H1 (cell line): ENCODE results near the gene TIMM23. TPM values are rescaled to one million over a fixed set of nuclear protein-coding genes. Genes with fewer than 3 reads are reported as not detected.

Experiments
- CTCF ChIA-PET: fragments of 300-600 bp; sonication (Branson Sonifier 250); formaldehyde crosslinking; loops from one replicate; lab custom pipeline; 2021; ENCODE audit not compliant: partially characterized antibody; lab: Charles Lee
- POLR2A ChIA-PET: fragments of 300-600 bp; sonication (Branson Sonifier 250); formaldehyde crosslinking; loops from one replicate; lab custom pipeline; 2021; ENCODE audit warnings: inconsistent platforms; ENCODE audit not compliant: partially characterized antibody; lab: Charles Lee
- DNase-seq, 2 experiments: peaks; one replicate each; pipeline versions ENCODE4 v3.0.0 to v3.0.0-alpha.2; 2010 to 2022; ENCODE audit warnings: low spot score in 2 of 2, low read depth in 1 of 2, mixed read lengths in 1 of 2
- FAIRE-seq: peaks from 2 replicates; lab custom pipeline; 2011; peaks lifted over from hg19 to GRCh38; lab: Jason Lieb, UNC
- H2AFZ ChIP-seq: 2 replicates; pipeline ENCODE4 v1.8.1; 2012; ENCODE audit warnings: low read length, inconsistent platforms
- H2AK5ac ChIP-seq: 2 replicates; pipeline ENCODE4 v1.6.1; 2013; ENCODE audit warnings: low read depth, low read length
- H2BK120ac ChIP-seq: replicated peaks from 2 replicates; pipeline ENCODE3; 2013; ENCODE audit warnings: low read depth, low read length, inconsistent platforms
- H2BK12ac ChIP-seq: 2 replicates; pipeline ENCODE4 v1.6.1; 2013; ENCODE audit warnings: low read depth, low read length
- H2BK15ac ChIP-seq: 2 replicates; pipeline ENCODE4 v1.6.1; 2013; ENCODE audit warnings: low read length
- H2BK20ac ChIP-seq: 2 replicates; pipeline ENCODE4 v1.6.1; 2013; ENCODE audit warnings: low read length
- H2BK5ac ChIP-seq: 2 replicates; pipeline ENCODE4 v1.6.1; 2013; ENCODE audit warnings: low read depth, low read length
- H3K14ac ChIP-seq: 2 replicates; pipeline ENCODE4 v1.6.1; 2013; ENCODE audit warnings: inconsistent platforms; ENCODE audit not compliant: insufficient read length
- H3K18ac ChIP-seq: 2 replicates; pipeline ENCODE4 v1.6.1; 2013; ENCODE audit warnings: low read length; ENCODE audit errors: extremely low read depth
- H3K23ac ChIP-seq: 2 replicates; pipeline ENCODE4 v1.6.1; 2013; ENCODE audit warnings: inconsistent platforms; ENCODE audit not compliant: insufficient read length
- H3K23me2 ChIP-seq: 2 replicates; pipeline ENCODE4 v1.6.1; 2013; ENCODE audit warnings: low read depth, low read length
- H3K27ac ChIP-seq: 2 replicates; pipeline ENCODE4 v1.6.1; 2011; ENCODE audit warnings: low read depth, low read length, inconsistent platforms
- H3K27me3 ChIP-seq, 4 experiments: replicated peaks in 1 of 4; 1 replicate in 1 of 4; 2 replicates in 3 of 4; pipeline versions ENCODE4 v1.6.1 to v1.8.1; 2011 to 2013; ENCODE audit warnings: low read length in 3 of 4, mild to moderate bottlenecking in 3 of 4, inconsistent platforms in 2 of 4, mixed read lengths in 2 of 4, moderate library complexity in 1 of 4; ENCODE audit not compliant: control insufficient read depth in 3 of 4, insufficient read depth in 3 of 4; ENCODE audit errors: extremely low read depth in 1 of 4
- H3K36me3 ChIP-seq, 4 experiments: 2 replicates each; pipeline versions ENCODE4 v1.6.1 to v1.8.1; 2011 to 2013; ENCODE audit warnings: mild to moderate bottlenecking in 4 of 4, low read length in 3 of 4, moderate library complexity in 2 of 4, control low read depth in 1 of 4, inconsistent platforms in 1 of 4; ENCODE audit not compliant: insufficient read depth in 4 of 4, control insufficient read depth in 2 of 4
- H3K4ac ChIP-seq: replicated peaks from 2 replicates; pipeline ENCODE3; 2013; ENCODE audit warnings: low read length, low read depth, mixed read lengths, inconsistent platforms; ENCODE audit not compliant: insufficient read length
- H3K4me1 ChIP-seq, 4 experiments: replicated peaks in 1 of 4; 1 replicate in 1 of 4; 2 replicates in 3 of 4; pipeline versions ENCODE4 v1.6.1 to v1.8.1; 2011 to 2013; ENCODE audit warnings: low read length in 3 of 4, inconsistent platforms in 2 of 4, mixed read lengths in 1 of 4; ENCODE audit not compliant: insufficient read depth in 4 of 4, control insufficient read depth in 3 of 4
- H3K4me2 ChIP-seq, 2 experiments: 2 replicates each; pipeline versions ENCODE4 v1.6.1 to v1.8.1; 2011 to 2013; ENCODE audit warnings: low read depth in 2 of 2, low read length in 2 of 2, control low read depth in 1 of 2, inconsistent platforms in 1 of 2, mild to moderate bottlenecking in 1 of 2; ENCODE audit not compliant: insufficient read depth in 1 of 2
- H3K4me3 ChIP-seq, 4 experiments: fragments of 200-600, 300-600 bp in 1 of 4; sonication (generic), shearing (Covaris generic), sonication (Bioruptor Twin) in 1 of 4; 2 replicates each; pipeline versions ENCODE4 v1.5.1 to v1.8.1; 2011 to 2016; ENCODE audit warnings: low read length in 4 of 4, low read depth in 3 of 4, control low read depth in 2 of 4, inconsistent platforms in 2 of 4, mild to moderate bottlenecking in 2 of 4, mixed read lengths in 1 of 4, moderate library complexity in 1 of 4; ENCODE audit not compliant: insufficient read depth in 2 of 4; ENCODE audit errors: extremely low read depth in 1 of 4
- H3K56ac ChIP-seq: replicated peaks from 2 replicates; pipeline ENCODE3; 2013; ENCODE audit warnings: low read depth, mild to moderate bottlenecking, mixed read lengths, low read length, inconsistent platforms; ENCODE audit not compliant: insufficient read length
- H3K79me1 ChIP-seq: 2 replicates; pipeline ENCODE4 v1.6.1; 2013; ENCODE audit warnings: low read depth, low read length, control low read depth
- H3K79me2 ChIP-seq, 2 experiments: 2 replicates each; pipeline versions ENCODE4 v1.6.1 to v1.8.1; 2012 to 2013; ENCODE audit warnings: low read length in 2 of 2, mild to moderate bottlenecking in 2 of 2, inconsistent platforms in 1 of 2; ENCODE audit not compliant: insufficient read depth in 2 of 2, control insufficient read depth in 1 of 2
- H3K9ac ChIP-seq, 4 experiments: replicated peaks in 1 of 4; 1 replicate in 1 of 4; 2 replicates in 3 of 4; pipeline versions ENCODE4 v1.6.1 to v1.8.1; 2011 to 2013; ENCODE audit warnings: low read depth in 3 of 4, low read length in 3 of 4, control low read depth in 2 of 4, mild to moderate bottlenecking in 2 of 4, moderate library complexity in 2 of 4, inconsistent platforms in 1 of 4; ENCODE audit errors: extremely low read depth in 1 of 4
- H3K9me3 ChIP-seq, 2 experiments: 2 replicates each; pipeline versions ENCODE4 v1.6.1 to v1.8.1; 2012 to 2013; ENCODE audit warnings: mild to moderate bottlenecking in 2 of 2, moderate library complexity in 2 of 2, control low read depth in 1 of 2, inconsistent platforms in 1 of 2, low read depth in 1 of 2, low read length in 1 of 2, mixed read lengths in 1 of 2; ENCODE audit not compliant: insufficient read depth in 2 of 2
- H4K20me1 ChIP-seq, 2 experiments: replicated peaks in 1 of 2; 2 replicates each; pipeline versions ENCODE3 to v1.8.1; 2011 to 2013; ENCODE audit warnings: inconsistent platforms in 2 of 2, low read length in 2 of 2, mild to moderate bottlenecking in 1 of 2; ENCODE audit not compliant: insufficient read depth in 2 of 2, control insufficient read depth in 1 of 2
- H4K5ac ChIP-seq: 2 replicates; pipeline ENCODE4 v1.6.1; 2013; ENCODE audit warnings: low read length, low read depth, mixed read lengths, inconsistent platforms; ENCODE audit not compliant: insufficient read length
- H4K8ac ChIP-seq: 2 replicates; pipeline ENCODE4 v1.8.0; 2013; ENCODE audit warnings: mild to moderate bottlenecking, moderate library complexity, low read length, inconsistent platforms; ENCODE audit not compliant: insufficient read depth; ENCODE audit errors: extremely low read depth
- H4K91ac ChIP-seq: replicated peaks from 2 replicates; pipeline ENCODE3; 2013; ENCODE audit warnings: low read length, mixed read lengths, inconsistent platforms; ENCODE audit not compliant: insufficient read length
- GTF2F1 ChIP-seq: IDR thresholded peaks from 2 replicates; pipeline ENCODE4 v1.6.1; 2012; ENCODE audit warnings: low read depth, low read length, improper control_type of control experiment, borderline replicate concordance
- KDM4A ChIP-seq: IDR thresholded peaks from one replicate; pipeline ENCODE4 v1.7.1; 2012; ENCODE audit warnings: low read depth, mild to moderate bottlenecking, moderate library complexity, low read length, inconsistent platforms; ENCODE audit not compliant: severe bottlenecking
- POLR2AphosphoS5 ChIP-seq: IDR thresholded peaks from 2 replicates; pipeline ENCODE4 v1.6.1; 2011; ENCODE audit warnings: low read depth, low read length
- POU5F1 ChIP-seq: IDR thresholded peaks from 2 replicates; pipeline ENCODE4 v1.6.1; 2011; ENCODE audit warnings: low read depth, mild to moderate bottlenecking, low read length, moderate library complexity
- TAF7 ChIP-seq: optimal IDR thresholded peaks from 2 replicates; pipeline ENCODE3; 2011; ENCODE audit warnings: low read depth, mild to moderate bottlenecking, inconsistent platforms, low read length, moderate library complexity, borderline replicate concordance
- WGBS, 2 experiments: shearing (Covaris generic) in 1 of 2; methylation state at CpG; one replicate each; pipeline versions ENCODE4 v1.1.6 to v1.1.7; 2013 to 2015; ENCODE audit warnings: low lambda C conversion rate in 2 of 2, mixed read lengths in 2 of 2, inconsistent platforms in 1 of 2, low coverage in 1 of 2, missing lambda C conversion rate in 1 of 2; ENCODE audit not compliant: insufficient replicate concordance in 2 of 2, insufficient coverage in 1 of 2, insufficient read length in 1 of 2; ENCODE audit errors: extremely low coverage in 1 of 2, missing lambda C conversion rate in 1 of 2; 5-methylcytosine and 5-hydroxymethylcytosine counted together
- polyA plus RNA-seq, 7 experiments: library from polyadenylated mRNA; depleted of rRNA in 3 of 7; stranded (reverse) in 5 of 7; unstranded in 2 of 7; fragments of >200 nt in 5 of 7; fragments of 200-250 nt in 2 of 7; gene quantifications; 1 replicate in 5 of 7; 2 replicates in 1 of 7; 4 replicates in 1 of 7; pipeline versions ENCODE4 v1.2.1 to v1.2.3, GENCODE V29; 2011 to 2013; ENCODE audit warnings: missing spikeins in 2 of 7, mixed read lengths in 2 of 7
- total RNA-seq: library from RNA; stranded (reverse); fragmentation: NEBNext Ultra II Directional; extraction: Animal tissue kit (Norgen Biotek cat#: 25700); gene quantifications from 2 replicates; pipeline ENCODE4 v1.2.1, GENCODE V29; 2021

The TIMM23 gene
- total and polyA plus RNA-seq, 2 of the 8 experiments (the other 6 are each of a cell fraction or from before 2014, with no cell fraction given): 101 to 130 TPM

GRCh38 chr10:46018453-46019176 is 46.3 kb downstream of the TIMM23 start:
- Histone ChIP-seq H3K18ac (no peak overlapping the region), H4K8ac (no peak overlapping the region), H3K9me3 (no peaks in the 10 kb centered on the region), H3K36me3 (peaks cover 0 to 11% (median 4%) of the 10 kb centered on the region in 4 experiments; a peak in 5 of 8 replicates), H3K27ac (no peak overlapping the region), H3K23ac (no peak overlapping the region), H2BK15ac (no peak overlapping the region), H4K20me1 (peaks cover 9 to 10% of the 10 kb centered on the region in 2 experiments), H3K4me2 (no peak overlapping the region), H3K23me2 (no peaks in the 10 kb centered on the region; the same call in 1 of the 2 replicates), H2BK20ac (no peak overlapping the region), H2AK5ac (no peak overlapping the region), H2BK120ac (no peak overlapping the region), H3K9ac (no peak overlapping the region), H3K79me2 (peaks cover 3 to 60% of the 10 kb centered on the region in 2 experiments; a peak in 3 of 4 replicates), H3K4ac (no peak overlapping the region), H3K27me3 (no peaks in the 10 kb centered on the region), H3K4me3 (no peak overlapping the region), H3K4me1 (peaks cover 0 to 7% (median 3%) of the 10 kb centered on the region in 4 experiments; a peak in 3 of 7 replicates), H4K91ac (no peak overlapping the region), H3K79me1 (peaks cover 2% of the 10 kb centered on the region; the same call in 1 of the 2 replicates), H2AFZ (no peak overlapping the region), H4K5ac (no peak overlapping the region), H3K14ac (no peak overlapping the region), H2BK12ac (no peak overlapping the region), H2BK5ac (no peak overlapping the region), H3K56ac (no peak overlapping the region)
- WGBS, 2 experiments: 85% methylated on average over 2 of the region's 2 CpGs; no CpG with 5 or more reads in 1 of the 2 experiments
- no peak for TF ChIP-seq POU5F1
- no peak for TF ChIP-seq KDM4A
- no peak for TF ChIP-seq TAF7
- TF ChIP-seq POLR2AphosphoS5: no peak
- no peak for TF ChIP-seq GTF2F1
- POLR2A ChIA-PET: interaction anchor here (2.9 kb wide), 1 partner anchor 14 kb away, joined by 10 read pairs; no protein-coding TSS in a partner anchor
- CTCF ChIA-PET: interaction anchor here (2.2 kb wide), 1 partner anchor 210 kb away, joined by 7 read pairs; no protein-coding TSS in a partner anchor
- DNase-seq (no peak), FAIRE-seq (no peak)
